WTC11 (cell line): Measurements from ENCODE around the gene SLC36A4. TPM values are rescaled to one million over a fixed set of nuclear protein-coding genes. Genes with fewer than 3 reads are reported as not detected.

Experiments used
- ATAC-seq: fragments of 200-7000 bp; cut with Tn5 transposase; 2 replicates; pipeline ENCODE4 v1.10.0; 2021; ENCODE audit warnings: mild to moderate bottlenecking, moderate library complexity
- CTCF ChIA-PET: fragments of 300-600 bp; sonication (Branson Sonifier 250); formaldehyde crosslinking; loops from one replicate; lab custom pipeline; 2021; ENCODE audit warnings: antibody characterized with exemption; lab: Charles Lee
- POLR2A ChIA-PET: fragments of 350-600 bp; sonication (Branson Sonifier 250); formaldehyde crosslinking; loops from one replicate; lab custom pipeline; 2021; ENCODE audit warnings: antibody characterized with exemption; lab: Charles Lee
- DNase-seq: peaks from one replicate; pipeline ENCODE4 v3.0.0; 2021; ENCODE audit warnings: low spot score
- H3K27ac Mint-ChIP-seq: 2 replicates; pipeline ENCODE4 v1.8.0; 2021; ENCODE audit warnings: mixed read lengths
- H3K27me3 Mint-ChIP-seq: 2 replicates; pipeline ENCODE4 v1.8.0; 2021; ENCODE audit warnings: low read depth, mild to moderate bottlenecking, moderate library complexity, mixed read lengths
- H3K36me3 Mint-ChIP-seq: 2 replicates; pipeline ENCODE4 v1.8.0; 2021; ENCODE audit warnings: mixed read lengths
- H3K4me1 Mint-ChIP-seq: 2 replicates; pipeline ENCODE4 v1.8.0; 2022; ENCODE audit warnings: mixed read lengths
- H3K4me3 Mint-ChIP-seq: 2 replicates; pipeline ENCODE4 v1.8.0; 2021; ENCODE audit warnings: mild to moderate bottlenecking, moderate library complexity, mixed read lengths
- H3K9me3 Mint-ChIP-seq: 2 replicates; pipeline ENCODE4 v1.8.0; 2021; ENCODE audit warnings: mixed read lengths
- ELF4 ChIP-seq: sonication (generic); formaldehyde crosslinking; IDR thresholded peaks from 2 replicates; pipeline ENCODE4 v1.8.1; 2022; ENCODE audit warnings: low read depth, mild to moderate bottlenecking, moderate library complexity, missing genetic modification reagents
- ETV6 ChIP-seq: sonication (generic); formaldehyde crosslinking; IDR thresholded peaks from 2 replicates; pipeline ENCODE4 v1.8.1; 2022; ENCODE audit warnings: mild to moderate bottlenecking, missing genetic modification reagents
- FOXJ3 ChIP-seq: sonication (generic); formaldehyde crosslinking; IDR thresholded peaks from 2 replicates; pipeline ENCODE4 v1.9.0; 2021; ENCODE audit warnings: missing genetic modification reagents, mild to moderate bottlenecking, borderline replicate concordance
- FOXK1 ChIP-seq: sonication (generic); formaldehyde crosslinking; IDR thresholded peaks from 2 replicates; pipeline ENCODE4 v1.8.0; 2022; ENCODE audit warnings: mild to moderate bottlenecking, moderate library complexity, missing genetic modification reagents
- IRF1 ChIP-seq: sonication (generic); formaldehyde crosslinking; IDR thresholded peaks from 2 replicates; pipeline ENCODE4 v1.8.0; 2023; ENCODE audit warnings: missing genetic modification reagents
- IRF2 ChIP-seq: sonication (generic); formaldehyde crosslinking; IDR thresholded peaks from 2 replicates; pipeline ENCODE4 v1.8.0; 2022; ENCODE audit warnings: low read depth, missing genetic modification reagents, borderline replicate concordance
- NFATC4 ChIP-seq: fragments of 250-450 bp; sonication (Bioruptor Pico); IDR thresholded peaks from 2 replicates; pipeline ENCODE4 v1.9.0; 2021; ENCODE audit warnings: mild to moderate bottlenecking
- NFE2L1 ChIP-seq: sonication (generic); formaldehyde crosslinking; IDR thresholded peaks from 2 replicates; pipeline ENCODE4 v1.8.1; 2023; ENCODE audit warnings: missing genetic modification reagents
- SMAD4 ChIP-seq: sonication (generic); formaldehyde crosslinking; IDR thresholded peaks from 2 replicates; pipeline ENCODE4 v1.8.0; 2022; ENCODE audit warnings: mild to moderate bottlenecking, missing genetic modification reagents
- TEAD4 ChIP-seq: sonication (generic); formaldehyde crosslinking; IDR thresholded peaks from 2 replicates; pipeline ENCODE4 v1.8.0; 2022; ENCODE audit warnings: mild to moderate bottlenecking, missing genetic modification reagents
- ZNF121 ChIP-seq: sonication (generic); formaldehyde crosslinking; IDR thresholded peaks from 2 replicates; pipeline ENCODE4 v1.8.0; 2023; ENCODE audit warnings: missing genetic modification reagents
- ZNF232 ChIP-seq: sonication (generic); formaldehyde crosslinking; IDR thresholded peaks from 2 replicates; pipeline ENCODE4 v1.8.0; 2022; ENCODE audit warnings: mild to moderate bottlenecking, missing genetic modification reagents
- ZNF317 ChIP-seq: sonication (generic); formaldehyde crosslinking; IDR thresholded peaks from 2 replicates; pipeline ENCODE4 v1.8.1; 2023; ENCODE audit warnings: low read depth, mild to moderate bottlenecking, moderate library complexity, missing genetic modification reagents, borderline replicate concordance
- ZNF423 ChIP-seq: fragments of 250-450 bp; sonication (Bioruptor Pico); IDR thresholded peaks from 2 replicates; pipeline ENCODE4 v2.1.2; 2022; ENCODE audit warnings: mild to moderate bottlenecking, moderate library complexity
- ZNF532 ChIP-seq: fragments of 250-450 bp; sonication (Bioruptor Pico); IDR thresholded peaks from 2 replicates; pipeline ENCODE4 v1.9.0; 2021; ENCODE audit warnings: mild to moderate bottlenecking, borderline replicate concordance
- total RNA-seq: library from RNA; stranded (reverse); gene quantifications from 3 replicates; pipeline ENCODE4 v1.2.3, GENCODE V29; 2021
- TF ChIP-seq, protein P1 (sequence below): fragments of 250-450 bp; sonication (Bioruptor Pico); IDR thresholded peaks from 2 replicates; pipeline ENCODE4 v1.9.0; 2021; ENCODE audit warnings: mild to moderate bottlenecking
- TF ChIP-seq, protein P2 (sequence below): sonication (generic); formaldehyde crosslinking; IDR thresholded peaks from 2 replicates; pipeline ENCODE4 v1.8.1; 2023; ENCODE audit warnings: mild to moderate bottlenecking, missing genetic modification reagents, moderate library complexity
- TF ChIP-seq, protein P3 (sequence below): sonication (generic); formaldehyde crosslinking; IDR thresholded peaks from 2 replicates; pipeline ENCODE4 v1.8.1; 2023; ENCODE audit warnings: mild to moderate bottlenecking, missing genetic modification reagents, moderate library complexity
- TF ChIP-seq, protein P4 (sequence below): fragments of 250-450 bp; sonication (Bioruptor Pico); IDR thresholded peaks from 2 replicates; pipeline ENCODE4 v2.1.2; 2022; ENCODE audit warnings: mild to moderate bottlenecking, moderate library complexity
- TF ChIP-seq, protein P5 (sequence below): fragments of 200-600 bp; IDR thresholded peaks from 2 replicates; pipeline ENCODE4 v1.8.0; 2022; ENCODE audit warnings: antibody characterized with exemption

Gene SLC36A4
- total RNA-seq, 1 experiment from 2014 or later = 27.9 TPM

GRCh38 chr11:93244018-93244417 lies 46.2 kb upstream of the SLC36A4 start:
- H3K27me3 Mint-ChIP-seq = no peaks in the 10 kb centered on the region
- CTCF ChIA-PET = no interaction called here

DNA sequence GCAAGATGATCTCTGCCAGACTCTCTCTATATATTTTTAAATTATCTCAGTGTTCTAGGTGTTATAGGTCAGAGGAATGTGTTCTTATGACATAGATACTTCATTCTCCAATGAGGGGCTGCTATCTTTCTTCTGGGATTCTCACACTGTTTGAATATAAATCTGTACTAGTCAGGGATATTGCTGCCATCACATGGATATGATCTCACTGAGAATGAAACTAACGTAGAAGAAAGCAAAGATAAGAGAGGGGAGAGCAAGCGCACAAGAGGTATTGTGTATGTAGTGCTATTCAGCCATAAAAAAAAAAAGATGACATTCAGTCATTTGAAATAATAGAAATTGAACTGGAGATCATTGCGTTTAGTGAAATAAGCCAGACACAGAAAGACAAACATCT lies 42.2 kb upstream of the SLC36A4 start:
- Mint-ChIP-seq H3K36me3 (no peaks in the 10 kb centered on the region), H3K27me3 (no peaks in the 10 kb centered on the region; the same call in 1 of the 2 replicates), H3K9me3 (peaks cover 5% of the 10 kb centered on the region; the same call in 1 of the 2 replicates), H3K4me3 (no peak overlapping the region), H3K27ac (no peak overlapping the region), H3K4me1 (peaks cover 5% of the 10 kb centered on the region; the same call in 1 of the 2 replicates)
- DNase-seq (no peak), ATAC-seq (no peak)
- no peak for TF ChIP-seq IRF1 (CRISPR knock-in tag)
- TF ChIP-seq, protein P1, sequence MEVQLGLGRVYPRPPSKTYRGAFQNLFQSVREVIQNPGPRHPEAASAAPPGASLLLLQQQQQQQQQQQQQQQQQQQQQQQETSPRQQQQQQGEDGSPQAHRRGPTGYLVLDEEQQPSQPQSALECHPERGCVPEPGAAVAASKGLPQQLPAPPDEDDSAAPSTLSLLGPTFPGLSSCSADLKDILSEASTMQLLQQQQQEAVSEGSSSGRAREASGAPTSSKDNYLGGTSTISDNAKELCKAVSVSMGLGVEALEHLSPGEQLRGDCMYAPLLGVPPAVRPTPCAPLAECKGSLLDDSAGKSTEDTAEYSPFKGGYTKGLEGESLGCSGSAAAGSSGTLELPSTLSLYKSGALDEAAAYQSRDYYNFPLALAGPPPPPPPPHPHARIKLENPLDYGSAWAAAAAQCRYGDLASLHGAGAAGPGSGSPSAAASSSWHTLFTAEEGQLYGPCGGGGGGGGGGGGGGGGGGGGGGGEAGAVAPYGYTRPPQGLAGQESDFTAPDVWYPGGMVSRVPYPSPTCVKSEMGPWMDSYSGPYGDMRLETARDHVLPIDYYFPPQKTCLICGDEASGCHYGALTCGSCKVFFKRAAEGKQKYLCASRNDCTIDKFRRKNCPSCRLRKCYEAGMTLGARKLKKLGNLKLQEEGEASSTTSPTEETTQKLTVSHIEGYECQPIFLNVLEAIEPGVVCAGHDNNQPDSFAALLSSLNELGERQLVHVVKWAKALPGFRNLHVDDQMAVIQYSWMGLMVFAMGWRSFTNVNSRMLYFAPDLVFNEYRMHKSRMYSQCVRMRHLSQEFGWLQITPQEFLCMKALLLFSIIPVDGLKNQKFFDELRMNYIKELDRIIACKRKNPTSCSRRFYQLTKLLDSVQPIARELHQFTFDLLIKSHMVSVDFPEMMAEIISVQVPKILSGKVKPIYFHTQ (CRISPR knock-in tag) = no peak
- no peak for TF ChIP-seq TEAD4 (CRISPR knock-in tag)
- TF ChIP-seq ZNF532 (CRISPR knock-in tag) = no peak
- TF ChIP-seq IRF2 (CRISPR knock-in tag) = no peak
- no peak for TF ChIP-seq FOXK1 (CRISPR knock-in tag)
- no peak for TF ChIP-seq ZNF232 (CRISPR knock-in tag)
- TF ChIP-seq ZNF317 = no peak
- CTCF ChIA-PET = interaction anchor here (1.0 kb wide), 1 partner anchor 412 kb away, joined by 3 read pairs; no protein-coding TSS in a partner anchor
- POLR2A ChIA-PET = no interaction called here

More at GRCh38 chr11:93244018-93244417, 46.2 kb upstream of the SLC36A4 start:
- no peaks in the 10 kb centered on the region for H3K36me3 Mint-ChIP-seq
- H3K4me1 Mint-ChIP-seq = no peaks in the 10 kb centered on the region
- POLR2A ChIA-PET = no interaction called here
- DNase-seq = no peak
- H3K4me3 Mint-ChIP-seq = no peak overlapping the region
- TF ChIP-seq ZNF121 (CRISPR knock-in tag) (no peak), FOXJ3 (CRISPR knock-in tag) (no peak), ZNF423 (CRISPR knock-in tag) (no peak), ETV6 (no peak), SMAD4 (CRISPR knock-in tag) (no peak)
- TF ChIP-seq, protein P2, sequence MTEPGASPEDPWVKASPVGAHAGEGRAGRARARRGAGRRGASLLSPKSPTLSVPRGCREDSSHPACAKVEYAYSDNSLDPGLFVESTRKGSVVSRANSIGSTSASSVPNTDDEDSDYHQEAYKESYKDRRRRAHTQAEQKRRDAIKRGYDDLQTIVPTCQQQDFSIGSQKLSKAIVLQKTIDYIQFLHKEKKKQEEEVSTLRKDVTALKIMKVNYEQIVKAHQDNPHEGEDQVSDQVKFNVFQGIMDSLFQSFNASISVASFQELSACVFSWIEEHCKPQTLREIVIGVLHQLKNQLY (CRISPR knock-in tag) = no peak
- H3K27ac Mint-ChIP-seq = no peak overlapping the region
- ATAC-seq = no peak
- peaks cover 15% of the 10 kb centered on the region for H3K9me3 Mint-ChIP-seq

GRCh38 chr11:93238956-93239355 lies 41.2 kb upstream of the SLC36A4 start:
- Mint-ChIP-seq H3K9me3 (peaks cover 4% of the 10 kb centered on the region; the same call in 1 of the 2 replicates), H3K27me3 (no peaks in the 10 kb centered on the region; the same call in 1 of the 2 replicates), H3K4me1 (peaks cover 8% of the 10 kb centered on the region; the same call in 1 of the 2 replicates), H3K27ac (no peak overlapping the region), H3K4me3 (no peak overlapping the region), H3K36me3 (no peaks in the 10 kb centered on the region)
- ATAC-seq = no peak
- POLR2A ChIA-PET = no interaction called here
- DNase-seq = no peak
- CTCF ChIA-PET = interaction anchor here (1.0 kb wide), 1 partner anchor 413 kb away, joined by 3 read pairs; no protein-coding TSS in a partner anchor
- TF ChIP-seq ZNF232 (CRISPR knock-in tag) (no peak), ELF4 (no peak), NFATC4 (CRISPR knock-in tag) (no peak), NFE2L1 (CRISPR knock-in tag) (no peak)
- TF ChIP-seq, protein P3, sequence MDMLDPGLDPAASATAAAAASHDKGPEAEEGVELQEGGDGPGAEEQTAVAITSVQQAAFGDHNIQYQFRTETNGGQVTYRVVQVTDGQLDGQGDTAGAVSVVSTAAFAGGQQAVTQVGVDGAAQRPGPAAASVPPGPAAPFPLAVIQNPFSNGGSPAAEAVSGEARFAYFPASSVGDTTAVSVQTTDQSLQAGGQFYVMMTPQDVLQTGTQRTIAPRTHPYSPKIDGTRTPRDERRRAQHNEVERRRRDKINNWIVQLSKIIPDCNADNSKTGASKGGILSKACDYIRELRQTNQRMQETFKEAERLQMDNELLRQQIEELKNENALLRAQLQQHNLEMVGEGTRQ (CRISPR knock-in tag) = no peak
- TF ChIP-seq, protein P4, sequence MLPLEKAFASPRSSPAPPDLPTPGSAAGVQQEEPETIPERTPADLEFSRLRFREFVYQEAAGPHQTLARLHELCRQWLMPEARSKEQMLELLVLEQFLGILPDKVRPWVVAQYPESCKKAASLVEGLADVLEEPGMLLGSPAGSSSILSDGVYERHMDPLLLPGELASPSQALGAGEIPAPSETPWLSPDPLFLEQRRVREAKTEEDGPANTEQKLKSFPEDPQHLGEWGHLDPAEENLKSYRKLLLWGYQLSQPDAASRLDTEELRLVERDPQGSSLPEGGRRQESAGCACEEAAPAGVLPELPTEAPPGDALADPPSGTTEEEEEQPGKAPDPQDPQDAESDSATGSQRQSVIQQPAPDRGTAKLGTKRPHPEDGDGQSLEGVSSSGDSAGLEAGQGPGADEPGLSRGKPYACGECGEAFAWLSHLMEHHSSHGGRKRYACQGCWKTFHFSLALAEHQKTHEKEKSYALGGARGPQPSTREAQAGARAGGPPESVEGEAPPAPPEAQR (CRISPR knock-in tag) = no peak
- TF ChIP-seq, protein P5, sequence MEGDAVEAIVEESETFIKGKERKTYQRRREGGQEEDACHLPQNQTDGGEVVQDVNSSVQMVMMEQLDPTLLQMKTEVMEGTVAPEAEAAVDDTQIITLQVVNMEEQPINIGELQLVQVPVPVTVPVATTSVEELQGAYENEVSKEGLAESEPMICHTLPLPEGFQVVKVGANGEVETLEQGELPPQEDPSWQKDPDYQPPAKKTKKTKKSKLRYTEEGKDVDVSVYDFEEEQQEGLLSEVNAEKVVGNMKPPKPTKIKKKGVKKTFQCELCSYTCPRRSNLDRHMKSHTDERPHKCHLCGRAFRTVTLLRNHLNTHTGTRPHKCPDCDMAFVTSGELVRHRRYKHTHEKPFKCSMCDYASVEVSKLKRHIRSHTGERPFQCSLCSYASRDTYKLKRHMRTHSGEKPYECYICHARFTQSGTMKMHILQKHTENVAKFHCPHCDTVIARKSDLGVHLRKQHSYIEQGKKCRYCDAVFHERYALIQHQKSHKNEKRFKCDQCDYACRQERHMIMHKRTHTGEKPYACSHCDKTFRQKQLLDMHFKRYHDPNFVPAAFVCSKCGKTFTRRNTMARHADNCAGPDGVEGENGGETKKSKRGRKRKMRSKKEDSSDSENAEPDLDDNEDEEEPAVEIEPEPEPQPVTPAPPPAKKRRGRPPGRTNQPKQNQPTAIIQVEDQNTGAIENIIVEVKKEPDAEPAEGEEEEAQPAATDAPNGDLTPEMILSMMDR = no peak
